Subcutaneous adipose tissue (tissue), 4 donors: ENCODE measurements around the gene CXXC1. TPM values are rescaled to one million over a fixed set of nuclear protein-coding genes. Genes with fewer than 3 reads are reported as not detected.

Experiments
- CTCF ChIP-seq: fragments of 450-650 bp; IDR thresholded peaks from one replicate; pipeline ENCODE4 v1.5.1; 2016; ENCODE audit warnings: low read depth, mild to moderate bottlenecking, control low read depth, antibody characterized with exemption, moderate library complexity
- small RNA-seq: library from RNA; depleted of rRNA; stranded (forward); fragments of <200 nt; gene quantifications from one replicate; pipeline ENCODE3, GENCODE V24; 2016
- total RNA-seq, 4 donors: library from RNA; depleted of rRNA; stranded (reverse); fragments of >200 nt; gene quantifications; one replicate each; pipeline ENCODE4 v1.1.0, GENCODE V29; 2016

Gene CXXC1
- total RNA-seq, 4 donors from 2014 or later, result 33.6 to 85.9 (median 42.8) TPM

GRCh38 chr18:50262977-50263376, 24.5 kb downstream of the CXXC1 start:
- TF ChIP-seq CTCF, result no peak

DNA sequence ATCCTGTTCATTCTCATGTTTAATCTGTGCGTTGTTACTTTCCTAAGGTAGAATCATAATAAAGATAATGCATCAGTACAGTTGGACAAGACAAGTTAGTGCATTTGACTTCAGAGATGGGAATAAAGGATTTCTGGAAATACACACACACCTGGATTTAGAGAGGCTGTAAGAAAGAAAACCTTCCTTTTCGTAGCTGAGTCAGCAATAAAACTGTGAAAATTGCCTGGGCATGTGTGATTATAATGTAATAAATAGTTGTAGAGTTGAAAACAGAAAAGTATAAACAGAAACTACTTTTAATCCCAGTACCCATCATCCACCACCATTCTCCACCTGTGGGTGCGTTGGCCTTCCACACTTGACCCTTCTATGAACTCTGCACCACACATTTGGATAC, 36.6 kb downstream of the CXXC1 start:
- TF ChIP-seq CTCF, result no peak

DNA sequence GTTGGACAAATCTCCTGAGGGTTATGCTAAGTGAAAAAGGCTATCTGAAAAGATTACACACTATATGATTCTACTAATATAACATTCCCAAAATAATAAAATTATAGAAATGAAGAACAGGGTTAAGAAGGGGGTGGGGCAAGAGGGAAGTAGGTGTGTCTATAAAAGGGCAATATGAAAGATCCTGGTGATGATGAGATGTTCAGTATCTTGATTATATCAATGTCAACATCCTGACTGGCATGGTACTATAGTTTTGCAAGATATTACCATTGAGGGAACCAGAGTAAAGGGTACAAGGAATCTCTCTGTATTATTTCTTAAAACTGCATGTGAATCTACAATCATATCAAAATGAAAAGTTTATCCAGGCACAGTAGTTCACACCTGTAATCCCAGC, 37.9 kb downstream of the CXXC1 start:
- TF ChIP-seq CTCF, result no peak

GRCh38 chr18:50247561-50247960, 39.9 kb downstream of the CXXC1 start:
- no peak for TF ChIP-seq CTCF

DNA sequence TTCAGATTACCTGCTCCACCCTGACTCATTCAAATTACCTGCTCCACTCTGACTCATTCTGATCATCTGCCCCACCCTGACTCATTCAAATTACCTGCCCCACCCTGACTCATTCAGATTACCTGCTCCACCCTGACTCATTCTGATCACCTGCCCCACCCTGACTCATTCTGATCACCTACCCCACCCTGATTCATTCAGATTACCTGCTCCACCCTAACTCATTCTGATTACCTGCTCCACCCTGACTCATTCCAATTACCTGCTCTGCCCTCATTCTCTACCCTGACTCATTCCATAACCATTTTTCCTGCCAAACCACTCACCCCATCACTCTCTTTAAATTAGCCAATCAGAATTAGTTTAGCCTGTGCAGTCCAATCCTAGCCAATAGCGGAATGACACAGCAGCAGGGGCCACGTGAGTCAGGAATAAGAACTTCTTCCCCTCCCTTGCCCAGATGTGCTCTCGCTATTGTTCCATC, 47.4 kb downstream of the CXXC1 start:
- TF ChIP-seq CTCF, result no peak

GRCh38 chr18:50232419-50232818, 55.1 kb downstream of the CXXC1 start:
- TF ChIP-seq CTCF, result no peak

Small RNA genes within 50 kb of the gene (small RNA-seq; reads per million reads assigned to genes)
- not detected for gene RNA5SP458

Other genes with a start within 250 kb of the CXXC1 start
- gene MYO5B, start 92.5 kb downstream of the CXXC1 start, total RNA-seq, result 1 to 10 TPM; 1.2 to 2.2 (median 1.3) TPM
- 1 to 10 TPM in 1 of 4 donors, under 1 TPM in 2, not detected in 1; 0.34 to 1.5 (median 0.75) TPM for gene CFAP53, start 21.2 kb downstream of the CXXC1 start, total RNA-seq
- 10 to 100 TPM; 42.6 to 71.0 (median 49.7) TPM for gene MBD1, start 6.2 kb downstream of the CXXC1 start, total RNA-seq
- gene SKA1, start 87.4 kb upstream of the CXXC1 start, total RNA-seq, result under 1 TPM in 3 of 4 donors, not detected in 1; 0.66 to 0.75 (median 0.68) TPM